CD14-positive monocyte (primary cell): Measurements from ENCODE around the gene DLGAP4. TPM values are rescaled to one million over a fixed set of nuclear protein-coding genes. Genes with fewer than 3 reads are reported as not detected.

Experiments used
- DNase-seq, 3 donors: peaks; one replicate each; pipeline ENCODE4 v3.0.0-alpha.2; 2011 to 2022
- H2AFZ ChIP-seq: 2 replicates; pipeline ENCODE4 v1.6.0; 2012; ENCODE audit warnings: mild to moderate bottlenecking, low read depth, low read length, inconsistent platforms; ENCODE audit not compliant: insufficient read depth, poor library complexity, severe bottlenecking
- H3K27ac ChIP-seq, 2 donors: 1 replicate in 1 of 2; 2 replicates in 1 of 2; pipeline ENCODE4 v1.5.1; 2012 to 2013; ENCODE audit warnings: low read length in 2 of 2, control low read depth in 1 of 2, inconsistent platforms in 1 of 2, low read depth in 1 of 2, mild to moderate bottlenecking in 1 of 2
- H3K27me3 ChIP-seq, 2 donors: one replicate each; pipeline versions ENCODE4 v1.6.0 to v1.6.1; 2011 to 2013; ENCODE audit warnings: low read length in 2 of 2; ENCODE audit not compliant: control insufficient read depth in 2 of 2, insufficient read depth in 2 of 2
- H3K36me3 ChIP-seq, 2 donors: replicated peaks in 1 of 2; 1 replicate in 1 of 2; 2 replicates in 1 of 2; pipeline versions ENCODE4 v1.5.1 to v1.6.1; 2012 to 2013; ENCODE audit warnings: low read length in 2 of 2, control low read depth in 1 of 2, inconsistent platforms in 1 of 2, mild to moderate bottlenecking in 1 of 2; ENCODE audit not compliant: insufficient read depth in 2 of 2, control insufficient read depth in 1 of 2
- H3K4me1 ChIP-seq, 2 donors: 1 replicate in 1 of 2; 2 replicates in 1 of 2; pipeline versions ENCODE4 v1.5.1 to v1.6.1; 2012 to 2013; ENCODE audit warnings: low read length in 2 of 2, control low read depth in 1 of 2, inconsistent platforms in 1 of 2, mild to moderate bottlenecking in 1 of 2, moderate library complexity in 1 of 2; ENCODE audit not compliant: insufficient read depth in 2 of 2, control insufficient read depth in 1 of 2
- H3K4me2 ChIP-seq: replicated peaks from 2 replicates; pipeline ENCODE3; 2012; ENCODE audit warnings: low read length, moderate library complexity, mild to moderate bottlenecking; ENCODE audit not compliant: poor library complexity, severe bottlenecking; ENCODE audit errors: extremely low read depth
- H3K4me3 ChIP-seq, 3 experiments: fragments of 200-600 bp in 1 of 3; sonication (generic) in 1 of 3; replicated peaks in 1 of 3; 1 replicate in 2 of 3; 2 replicates in 1 of 3; pipeline ENCODE4 v1.5.1; 2011 to 2013; ENCODE audit warnings: low read length in 3 of 3, mild to moderate bottlenecking in 3 of 3, control low read depth in 2 of 3, low read depth in 2 of 3, inconsistent platforms in 1 of 3, moderate library complexity in 1 of 3
- H3K79me2 ChIP-seq: 2 replicates; pipeline ENCODE4 v1.6.0; 2012; ENCODE audit warnings: mild to moderate bottlenecking, control low read depth, inconsistent platforms, low read length, moderate library complexity; ENCODE audit not compliant: insufficient read depth
- H3K9ac ChIP-seq: 2 replicates; pipeline ENCODE4 v1.6.0; 2017; ENCODE audit warnings: low read length, mild to moderate bottlenecking; ENCODE audit not compliant: insufficient read depth, poor library complexity, severe bottlenecking
- H3K9me3 ChIP-seq, 2 donors: replicated peaks in 1 of 2; 1 replicate in 1 of 2; 2 replicates in 1 of 2; pipeline versions ENCODE4 v1.5.1 to v1.6.1; 2012 to 2013; ENCODE audit warnings: low read length in 2 of 2, control low read depth in 1 of 2; ENCODE audit not compliant: control insufficient read depth in 1 of 2, insufficient read depth in 1 of 2
- H4K20me1 ChIP-seq: 2 replicates; pipeline ENCODE4 v1.6.0; 2012; ENCODE audit warnings: mild to moderate bottlenecking, low read length, control low read depth, moderate library complexity; ENCODE audit not compliant: insufficient read depth
- H3K27ac Mint-ChIP-seq, 7 donors: one replicate each; pipeline ENCODE4 v1.8.0; 2020; ENCODE audit warnings: mild to moderate bottlenecking in 7 of 7, mixed read lengths in 7 of 7, moderate library complexity in 6 of 7, inconsistent platforms in 2 of 7
- H3K27me3 Mint-ChIP-seq, 3 donors: one replicate each; pipeline ENCODE4 v1.8.0; 2021 to 2022; ENCODE audit warnings: low read depth in 3 of 3, mild to moderate bottlenecking in 3 of 3, mixed read lengths in 3 of 3, moderate library complexity in 3 of 3, inconsistent platforms in 1 of 3
- H3K36me3 Mint-ChIP-seq, 2 donors: one replicate each; pipeline ENCODE4 v1.8.0; 2020; ENCODE audit warnings: mixed read lengths in 2 of 2, inconsistent platforms in 1 of 2, mild to moderate bottlenecking in 1 of 2
- H3K4me1 Mint-ChIP-seq: one replicate; pipeline ENCODE4 v1.8.0; 2020; ENCODE audit warnings: mild to moderate bottlenecking, mixed read lengths
- H3K4me3 Mint-ChIP-seq, 2 donors: one replicate each; pipeline ENCODE4 v1.8.0; 2020; ENCODE audit warnings: mild to moderate bottlenecking in 2 of 2, mixed read lengths in 2 of 2, moderate library complexity in 1 of 2
- H3K9me3 Mint-ChIP-seq, 7 donors: one replicate each; pipeline ENCODE4 v1.8.0; 2020 to 2022; ENCODE audit warnings: mixed read lengths in 7 of 7, mild to moderate bottlenecking in 6 of 7, moderate library complexity in 6 of 7, inconsistent platforms in 2 of 7
- CTCF ChIP-seq: fragments of 200-600 bp; IDR thresholded peaks from one replicate; pipeline ENCODE4 v1.8.0; 2022; ENCODE audit warnings: antibody characterized with exemption, mild to moderate bottlenecking
- WGBS: methylation state at CpG from one replicate; pipeline ENCODE4 v1.1.5; 2013; ENCODE audit warnings: missing lambda C conversion rate; ENCODE audit not compliant: insufficient coverage; 5-methylcytosine and 5-hydroxymethylcytosine counted together
- intact Hi-C, 2 donors: fragments of 100-400 bp; cut with micrococcal nuclease; formaldehyde crosslinking; loops; one replicate each; pipeline versions ENCODE4 v1.15.0 to v1.15.1; 2023
- polyA plus RNA-seq, 3 donors: library from polyadenylated mRNA; depleted of rRNA in 1 of 3; unstranded in 2 of 3; stranded (reverse) in 1 of 3; fragments of 300-500 nt in 2 of 3; fragments of >200 nt in 1 of 3; fragmentation: Illumina TruSeq in 2 of 3; gene quantifications; 1 replicate in 2 of 3; 2 replicates in 1 of 3; pipeline ENCODE4 v1.2.3, GENCODE V29; 2012 to 2021

DLGAP4 gene
- polyA plus RNA-seq, 3 donors: 9.9 to 52.7 (median 17.6) TPM

- H3K4me3 ChIP-seq: no peak overlapping the region
- H3K4me2 ChIP-seq: no peak overlapping the region
- intact Hi-C loops: loop anchor here in 1 of 2 donors (10.0 kb wide), 1 partner anchor 337 kb away; no protein-coding TSS in a partner anchor
- H3K27me3 ChIP-seq: no peaks in the 10 kb centered on the region
- Mint-ChIP-seq H3K36me3 (no peaks in the 10 kb centered on the region), H3K4me1 (no peaks in the 10 kb centered on the region), H3K27ac (no peak overlapping the region), H3K27me3 (peaks cover 1 to 5% (median 1%) of the 10 kb centered on the region in 3 donors), H3K9me3 (peaks cover 0 to 1% (median 0%) of the 10 kb centered on the region in 7 donors), H3K4me3 (no peak overlapping the region)
- H3K4me1 ChIP-seq: no peaks in the 10 kb centered on the region
- no peaks in the 10 kb centered on the region for H3K36me3 ChIP-seq
- no peak for TF ChIP-seq CTCF
- H3K79me2 ChIP-seq: no peaks in the 10 kb centered on the region
- H4K20me1 ChIP-seq: no peaks in the 10 kb centered on the region
- no peak for DNase-seq
- no peaks in the 10 kb centered on the region for H3K9me3 ChIP-seq
- no peak overlapping the region for H2AFZ ChIP-seq
- no peak overlapping the region for H3K9ac ChIP-seq
- 90% methylated on average over 4 of the region's 12 CpGs for WGBS
- no peak overlapping the region for H3K27ac ChIP-seq
Observed at GRCh38 chr20:36547186-36548005, 241.3 kb downstream of the DLGAP4 start.

GRCh38 chr20:36548006-36548315 lies 241.8 kb downstream of the DLGAP4 start:
- 90% methylated on average over 12 of the region's 12 CpGs for WGBS
- no peak overlapping the region for H3K4me2 ChIP-seq
- no peak overlapping the region for H3K9ac ChIP-seq
- DNase-seq: no peak
- no peaks in the 10 kb centered on the region for H4K20me1 ChIP-seq
- H3K4me1 ChIP-seq: no peaks in the 10 kb centered on the region
- no peak for TF ChIP-seq CTCF
- no peak overlapping the region for H3K4me3 Mint-ChIP-seq
- no peak overlapping the region for H2AFZ ChIP-seq
- intact Hi-C loops: loop anchor here in 1 of 2 donors (10.0 kb wide), 1 partner anchor 337 kb away; no protein-coding TSS in a partner anchor
- no peaks in the 10 kb centered on the region for H3K79me2 ChIP-seq
- H3K27ac Mint-ChIP-seq: no peak overlapping the region
- H3K36me3 Mint-ChIP-seq: no peaks in the 10 kb centered on the region
- peaks cover 0 to 1% (median 0%) of the 10 kb centered on the region in 7 donors for H3K9me3 Mint-ChIP-seq
- H3K36me3 ChIP-seq: no peaks in the 10 kb centered on the region
- H3K27me3 ChIP-seq: no peaks in the 10 kb centered on the region
- no peaks in the 10 kb centered on the region for H3K4me1 Mint-ChIP-seq
- no peak overlapping the region for H3K27ac ChIP-seq
- H3K27me3 Mint-ChIP-seq: peaks cover 0 to 5% (median 1%) of the 10 kb centered on the region in 3 donors
- no peaks in the 10 kb centered on the region for H3K9me3 ChIP-seq
- no peak overlapping the region for H3K4me3 ChIP-seq
